IMR-90 (cell line): ENCODE data around the gene AP3M1.

Source experiments
- CHD1 ChIP-seq: IDR thresholded peaks from 2 replicates; pipeline ENCODE4 v1.6.1; 2012; ENCODE audit warnings: low read depth, low read length, improper control_type of control experiment
- POLR2A ChIP-seq: IDR thresholded peaks from 2 replicates; pipeline ENCODE4 v1.6.1; 2012; ENCODE audit warnings: mild to moderate bottlenecking, low read depth, low read length
- RAD21 ChIP-seq: IDR thresholded peaks from 2 replicates; pipeline ENCODE4 v1.6.1; 2012; ENCODE audit warnings: low read length, improper control_type of control experiment
- RFX5 ChIP-seq: IDR thresholded peaks from 2 replicates; pipeline ENCODE4 v1.8.0; 2012; ENCODE audit warnings: low read depth, mild to moderate bottlenecking, low read length, moderate library complexity
- TF ChIP-seq, protein P1 (sequence below): conservative IDR thresholded peaks from 2 replicates; pipeline ENCODE4 v1.5.1; 2012; ENCODE audit warnings: mild to moderate bottlenecking, low read depth, low read length, improper control_type of control experiment
- TF ChIP-seq, protein P2 (sequence below): fragments of 150-350 bp; IDR thresholded peaks from 2 replicates; pipeline ENCODE4 v1.6.1; 2016; ENCODE audit warnings: low read depth, mild to moderate bottlenecking, low read length, moderate library complexity, borderline replicate concordance

DNA sequence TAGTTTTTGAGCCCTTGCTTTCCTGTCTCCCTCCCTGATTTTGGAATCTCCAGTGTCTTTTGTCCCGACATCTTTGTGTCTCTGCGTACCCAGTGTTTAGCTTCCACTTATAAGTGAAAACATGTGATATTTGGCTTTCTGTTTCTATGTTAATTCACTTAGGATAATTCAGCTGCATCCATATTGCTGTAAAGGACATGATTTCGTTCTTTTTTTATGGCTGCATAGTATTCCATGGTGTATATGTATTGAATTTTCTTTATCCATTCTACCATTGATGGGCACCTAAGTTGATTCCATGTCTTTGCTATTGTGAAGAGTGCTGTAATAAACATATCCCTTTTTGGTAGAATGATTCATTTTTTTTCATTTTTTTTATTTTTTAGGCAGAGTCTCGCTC, 48.7 kb upstream of the AP3M1 start:
- TF ChIP-seq, protein P1, sequence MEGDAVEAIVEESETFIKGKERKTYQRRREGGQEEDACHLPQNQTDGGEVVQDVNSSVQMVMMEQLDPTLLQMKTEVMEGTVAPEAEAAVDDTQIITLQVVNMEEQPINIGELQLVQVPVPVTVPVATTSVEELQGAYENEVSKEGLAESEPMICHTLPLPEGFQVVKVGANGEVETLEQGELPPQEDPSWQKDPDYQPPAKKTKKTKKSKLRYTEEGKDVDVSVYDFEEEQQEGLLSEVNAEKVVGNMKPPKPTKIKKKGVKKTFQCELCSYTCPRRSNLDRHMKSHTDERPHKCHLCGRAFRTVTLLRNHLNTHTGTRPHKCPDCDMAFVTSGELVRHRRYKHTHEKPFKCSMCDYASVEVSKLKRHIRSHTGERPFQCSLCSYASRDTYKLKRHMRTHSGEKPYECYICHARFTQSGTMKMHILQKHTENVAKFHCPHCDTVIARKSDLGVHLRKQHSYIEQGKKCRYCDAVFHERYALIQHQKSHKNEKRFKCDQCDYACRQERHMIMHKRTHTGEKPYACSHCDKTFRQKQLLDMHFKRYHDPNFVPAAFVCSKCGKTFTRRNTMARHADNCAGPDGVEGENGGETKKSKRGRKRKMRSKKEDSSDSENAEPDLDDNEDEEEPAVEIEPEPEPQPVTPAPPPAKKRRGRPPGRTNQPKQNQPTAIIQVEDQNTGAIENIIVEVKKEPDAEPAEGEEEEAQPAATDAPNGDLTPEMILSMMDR: no peak
- TF ChIP-seq CHD1 (no peak), POLR2A (no peak), RAD21 (no peak), RFX5 (no peak)
- TF ChIP-seq, protein P2, sequence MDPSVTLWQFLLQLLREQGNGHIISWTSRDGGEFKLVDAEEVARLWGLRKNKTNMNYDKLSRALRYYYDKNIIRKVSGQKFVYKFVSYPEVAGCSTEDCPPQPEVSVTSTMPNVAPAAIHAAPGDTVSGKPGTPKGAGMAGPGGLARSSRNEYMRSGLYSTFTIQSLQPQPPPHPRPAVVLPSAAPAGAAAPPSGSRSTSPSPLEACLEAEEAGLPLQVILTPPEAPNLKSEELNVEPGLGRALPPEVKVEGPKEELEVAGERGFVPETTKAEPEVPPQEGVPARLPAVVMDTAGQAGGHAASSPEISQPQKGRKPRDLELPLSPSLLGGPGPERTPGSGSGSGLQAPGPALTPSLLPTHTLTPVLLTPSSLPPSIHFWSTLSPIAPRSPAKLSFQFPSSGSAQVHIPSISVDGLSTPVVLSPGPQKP: no peak
